ENCODE data around the gene MACROD2.

GRCh38 chr20:14412065-14412681 lies 416.9 kb downstream of the MACROD2 start:
- TF ChIP-seq, protein P1, sequence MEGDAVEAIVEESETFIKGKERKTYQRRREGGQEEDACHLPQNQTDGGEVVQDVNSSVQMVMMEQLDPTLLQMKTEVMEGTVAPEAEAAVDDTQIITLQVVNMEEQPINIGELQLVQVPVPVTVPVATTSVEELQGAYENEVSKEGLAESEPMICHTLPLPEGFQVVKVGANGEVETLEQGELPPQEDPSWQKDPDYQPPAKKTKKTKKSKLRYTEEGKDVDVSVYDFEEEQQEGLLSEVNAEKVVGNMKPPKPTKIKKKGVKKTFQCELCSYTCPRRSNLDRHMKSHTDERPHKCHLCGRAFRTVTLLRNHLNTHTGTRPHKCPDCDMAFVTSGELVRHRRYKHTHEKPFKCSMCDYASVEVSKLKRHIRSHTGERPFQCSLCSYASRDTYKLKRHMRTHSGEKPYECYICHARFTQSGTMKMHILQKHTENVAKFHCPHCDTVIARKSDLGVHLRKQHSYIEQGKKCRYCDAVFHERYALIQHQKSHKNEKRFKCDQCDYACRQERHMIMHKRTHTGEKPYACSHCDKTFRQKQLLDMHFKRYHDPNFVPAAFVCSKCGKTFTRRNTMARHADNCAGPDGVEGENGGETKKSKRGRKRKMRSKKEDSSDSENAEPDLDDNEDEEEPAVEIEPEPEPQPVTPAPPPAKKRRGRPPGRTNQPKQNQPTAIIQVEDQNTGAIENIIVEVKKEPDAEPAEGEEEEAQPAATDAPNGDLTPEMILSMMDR (IDR thresholded peaks at IDR 0.05; ENCODE audit: insufficient read depth, low read length, poor library complexity, severe bottlenecking), result no peak
- TF ChIP-seq EZH2phosphoT487 (conservative IDR thresholded peaks at IDR 0.05; ENCODE audit: low read length), result no peak
